Heart left ventricle (tissue), 16 donors: Measurements from ENCODE around the gene NFIC. TPM values are rescaled to one million over a fixed set of nuclear protein-coding genes. Genes with fewer than 3 reads are reported as not detected.
A peak's percentile ranks its signal among the peaks of the same experiment; 100 is the strongest.
"Not testable (repeated sequence)": the region's sequence is repeated elsewhere in the genome, so short reads cannot be mapped to it uniquely, and the experiment has no call there.

ENCODE experiments used
- ATAC-seq, 4 donors: fragments of 200-7000 bp; cut with Tn5 transposase; one replicate each; pipeline ENCODE4 v1.9.1; 2020 to 2022; ENCODE audit warnings: moderate library complexity in 4 of 4, mild to moderate bottlenecking in 3 of 4, moderate number of reproducible peaks in 1 of 4
- DNase-seq, 5 donors: peaks; one replicate each; pipeline ENCODE4 v3.0.0-alpha.2; 2020
- H3K27ac ChIP-seq, 12 donors: fragments of 200-600 bp; sonication (generic) in 4 of 12; one replicate each; pipeline versions ENCODE4 v1.5.0 to v1.8.0; 2016 to 2022; ENCODE audit warnings: mild to moderate bottlenecking in 2 of 12
- H3K27me3 ChIP-seq, 9 donors: fragments of 200-600 bp; sonication (generic) in 2 of 9; one replicate each; pipeline versions ENCODE4 v1.5.1 to v1.8.0; 2016 to 2022; ENCODE audit warnings: mild to moderate bottlenecking in 3 of 9
- H3K36me3 ChIP-seq, 9 donors: fragments of 200-600 bp; sonication (generic) in 2 of 9; one replicate each; pipeline versions ENCODE4 v1.5.0 to v1.8.0; 2018 to 2022; ENCODE audit warnings: mild to moderate bottlenecking in 2 of 9
- H3K4me1 ChIP-seq, 12 donors: fragments of 200-600 bp; sonication (generic) in 4 of 12; one replicate each; pipeline versions ENCODE4 v1.5.0 to v1.8.0; 2016 to 2022; ENCODE audit warnings: mild to moderate bottlenecking in 3 of 12
- H3K4me3 ChIP-seq, 12 donors: fragments of 200-600 bp; sonication (generic) in 4 of 12; one replicate each; pipeline versions ENCODE4 v1.5.0 to v1.8.0; 2017 to 2022; ENCODE audit warnings: mild to moderate bottlenecking in 9 of 12, moderate library complexity in 4 of 12
- H3K9me3 ChIP-seq, 12 donors: fragments of 200-600 bp; sonication (generic) in 4 of 12; one replicate each; pipeline versions ENCODE4 v1.5.0 to v1.8.0; 2016 to 2022; ENCODE audit warnings: mild to moderate bottlenecking in 1 of 12
- POLR2A ChIP-seq, 2 donors: fragments of 450-650 bp; IDR thresholded peaks; one replicate each; pipeline ENCODE4 v1.6.1; 2017; ENCODE audit warnings: antibody characterized with exemption in 2 of 2, mild to moderate bottlenecking in 2 of 2, moderate library complexity in 2 of 2
- WGBS, 4 donors: extraction: QIAGEN DNeasy Blood & Tissue Kit in 2 of 4; methylation state at CpG; one replicate each; pipeline versions ENCODE4 v1.1.5 to v1.1.7; 2013 to 2018; 5-methylcytosine and 5-hydroxymethylcytosine counted together
- intact Hi-C, 10 donors: fragments of 100-400 bp; cut with DNase I; formaldehyde crosslinking; loops; one replicate each; pipeline versions ENCODE4 v1.11.1 to v1.14.2; 2022
- polyA plus RNA-seq, 2 donors: library from polyadenylated mRNA; stranded (reverse); fragments of 200-250 nt; gene quantifications; one replicate each; pipeline ENCODE4 v1.2.3, GENCODE V29; 2013
- total RNA-seq, 9 donors: library from RNA; depleted of rRNA in 2 of 9; stranded (reverse); fragments of >200 nt in 2 of 9; fragmentation: NEBNext Ultra II Directional in 3 of 9; extraction: Animal tissue kit (Norgen Biotek cat#: 25700) in 3 of 9; gene quantifications; one replicate each; pipeline versions ENCODE4 v1.1.0 to v1.2.4, GENCODE V29; 2016 to 2023
- TF ChIP-seq, protein P1 (sequence below), 12 donors: fragments of 200-600 bp; sonication (generic) in 4 of 12; IDR thresholded peaks; one replicate each; pipeline versions ENCODE4 v1.5.0 to v1.8.0; 2018 to 2022; ENCODE audit warnings: antibody characterized with exemption in 12 of 12, mild to moderate bottlenecking in 5 of 12
- donor health status: ischemic (EF 13 %, LVEDD 7.1; RV severe dilation, severe dysfunction).
- donor health status: healthy with polysubstance abuse.
- donor health status: DM: no; HTN: yes; CAD: no.
- donor health status: DM: no; HTN: no; CAD: no.
- donor health status: ischemic (EF 25% LVEDD 6.9; RV normal size, moderate dysfunction).
- donor health status: ischemic (EF 25% LVEDD 5.7; RV mildly dilated, moderate dysfunction).
- donor health status: healthy.
- donor health status: DM: yes; HTN: yes; CAD: no.
- donor health status: ischemic (EF 35%, LVEDD 5.7; RV mildly dilated, moderate dysfunction).
- donor health status: nonischemic (EF 11% LVEDD 7.7; RV severe dilation, severe dysfunction).
- donor health status: DM: yes; HTN: yes; CAD: no.
- donor health status: PGD.
- donor health status: ischemic (EF 29% LVEDD 5.4; RV normal size, mild dysfunction).
- donor health status: nonischemic (EF 23%, LVEDD 6.1; RV moderate dilation, normal function).

Gene NFIC
- total and polyA plus RNA-seq, 11 donors: 107 to 267 (median 159) TPM

DNA sequence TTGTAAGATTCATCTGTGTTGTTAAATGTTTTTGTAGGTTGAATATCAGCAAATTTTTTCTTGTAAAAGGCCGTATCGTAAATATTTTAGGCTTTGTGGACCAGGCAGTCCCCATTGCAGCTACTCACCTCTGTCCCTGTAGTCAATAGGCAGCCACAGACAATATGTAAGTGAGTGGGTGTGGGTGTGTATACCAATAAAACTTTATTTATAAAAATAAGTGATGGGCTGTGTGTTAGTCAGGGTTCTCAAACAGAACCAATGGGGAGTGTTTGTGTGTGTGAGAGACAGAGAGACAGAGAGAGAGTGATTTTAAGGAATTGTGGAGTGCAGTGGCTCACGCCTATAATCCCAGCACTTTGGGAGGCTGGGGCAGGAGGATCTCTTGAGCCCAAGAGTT, 37.6 kb upstream of the NFIC start:
- Histone ChIP-seq H3K36me3 (no peaks in the 10 kb centered on the region), H3K4me3 (no peak overlapping the region), H3K27ac (no peak overlapping the region), H3K27me3 (no peaks in the 10 kb centered on the region), H3K4me1 (no peaks in the 10 kb centered on the region), H3K9me3 (peaks cover 0 to 4% (median 0%) of the 10 kb centered on the region in 12 donors)
- DNase-seq (no peak), ATAC-seq (no peak)
- TF ChIP-seq POLR2A (IDR thresholded peaks at IDR 0.05): no peak
- TF ChIP-seq, protein P1, sequence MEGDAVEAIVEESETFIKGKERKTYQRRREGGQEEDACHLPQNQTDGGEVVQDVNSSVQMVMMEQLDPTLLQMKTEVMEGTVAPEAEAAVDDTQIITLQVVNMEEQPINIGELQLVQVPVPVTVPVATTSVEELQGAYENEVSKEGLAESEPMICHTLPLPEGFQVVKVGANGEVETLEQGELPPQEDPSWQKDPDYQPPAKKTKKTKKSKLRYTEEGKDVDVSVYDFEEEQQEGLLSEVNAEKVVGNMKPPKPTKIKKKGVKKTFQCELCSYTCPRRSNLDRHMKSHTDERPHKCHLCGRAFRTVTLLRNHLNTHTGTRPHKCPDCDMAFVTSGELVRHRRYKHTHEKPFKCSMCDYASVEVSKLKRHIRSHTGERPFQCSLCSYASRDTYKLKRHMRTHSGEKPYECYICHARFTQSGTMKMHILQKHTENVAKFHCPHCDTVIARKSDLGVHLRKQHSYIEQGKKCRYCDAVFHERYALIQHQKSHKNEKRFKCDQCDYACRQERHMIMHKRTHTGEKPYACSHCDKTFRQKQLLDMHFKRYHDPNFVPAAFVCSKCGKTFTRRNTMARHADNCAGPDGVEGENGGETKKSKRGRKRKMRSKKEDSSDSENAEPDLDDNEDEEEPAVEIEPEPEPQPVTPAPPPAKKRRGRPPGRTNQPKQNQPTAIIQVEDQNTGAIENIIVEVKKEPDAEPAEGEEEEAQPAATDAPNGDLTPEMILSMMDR (IDR thresholded peaks at IDR 0.05): no peak
- WGBS, 4 donors: 92 to 96% (median 95%) methylated on average over 3 of the region's 3 CpGs
- intact Hi-C loops: loop anchor here in 5 of 10 donors (2.0 to 5.0 kb wide), 4 partner anchors 99 to 144 kb away; no protein-coding TSS in a partner anchor

DNA sequence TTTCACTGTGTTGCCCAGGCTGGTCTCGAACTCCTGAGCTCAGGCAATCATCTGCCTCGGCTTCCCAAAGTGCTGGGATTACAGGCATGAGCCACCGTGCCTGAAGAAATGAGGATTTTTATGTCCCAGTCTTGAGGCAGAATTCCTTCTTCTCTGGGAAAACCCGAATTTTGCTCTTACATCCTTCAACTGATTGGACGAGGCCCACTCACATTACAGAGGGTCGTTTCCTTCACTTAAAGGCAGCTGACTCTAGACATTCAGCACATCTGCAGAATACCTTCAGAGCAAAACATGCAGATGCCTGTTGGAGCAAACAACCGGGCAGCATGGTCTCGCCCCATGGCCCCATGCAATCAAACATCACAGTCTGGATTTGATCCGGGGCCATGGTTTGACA, 36.3 kb upstream of the NFIC start:
- peaks cover 0 to 4% (median 0%) of the 10 kb centered on the region in 12 donors for H3K9me3 ChIP-seq
- DNase-seq: no peak
- no peaks in the 10 kb centered on the region for H3K36me3 ChIP-seq
- 75 to 79% (median 76%) methylated on average over 9 of the region's 9 CpGs for WGBS, 4 donors
- TF ChIP-seq POLR2A (IDR thresholded peaks at IDR 0.05): no peak
- TF ChIP-seq, protein P1 (IDR thresholded peaks at IDR 0.05): no peak
- ATAC-seq: peak in 1 of 4 donors; percentile 25
- no peak overlapping the region for H3K27ac ChIP-seq
- H3K27me3 ChIP-seq: no peaks in the 10 kb centered on the region
- intact Hi-C loops: no loop called here
- H3K4me3 ChIP-seq: no peak overlapping the region
- peaks cover 0 to 8% (median 3%) of the 10 kb centered on the region in 12 donors for H3K4me1 ChIP-seq

DNA sequence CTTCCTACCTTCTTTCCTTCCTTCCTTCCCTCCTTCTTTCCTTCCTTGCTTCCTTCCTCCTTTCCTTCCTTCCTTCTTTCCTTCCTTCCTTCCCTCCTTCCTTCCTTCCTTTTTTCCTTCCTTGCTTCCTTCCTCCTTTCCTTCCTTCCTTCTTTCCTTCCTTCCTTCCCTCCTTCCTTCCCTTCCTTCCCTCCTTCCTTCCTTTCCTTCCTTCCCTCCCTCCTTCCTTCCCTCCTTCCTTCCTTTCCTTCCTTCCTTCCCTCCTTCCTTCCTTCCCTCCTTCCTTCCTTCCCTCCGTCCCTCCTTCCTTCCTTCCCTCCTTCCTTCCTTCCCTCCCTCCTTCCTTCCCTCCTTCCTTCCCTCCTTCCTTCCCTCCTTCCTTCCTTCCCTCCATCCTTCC, 34.2 kb upstream of the NFIC start:
- H3K9me3 ChIP-seq, H3K27me3 ChIP-seq, intact Hi-C loops, ATAC-seq, H3K27ac ChIP-seq, DNase-seq, H3K36me3 ChIP-seq, H3K4me3 ChIP-seq: not testable (repeated sequence)
- 63 to 84% (median 71%) methylated on average over 1 of the region's 1 CpG; no CpG with 5 or more reads in 1 of the 4 donors for WGBS, 4 donors
- peaks cover 1 to 30% (median 23%) of the 10 kb centered on the region in 12 donors for H3K4me1 ChIP-seq

DNA sequence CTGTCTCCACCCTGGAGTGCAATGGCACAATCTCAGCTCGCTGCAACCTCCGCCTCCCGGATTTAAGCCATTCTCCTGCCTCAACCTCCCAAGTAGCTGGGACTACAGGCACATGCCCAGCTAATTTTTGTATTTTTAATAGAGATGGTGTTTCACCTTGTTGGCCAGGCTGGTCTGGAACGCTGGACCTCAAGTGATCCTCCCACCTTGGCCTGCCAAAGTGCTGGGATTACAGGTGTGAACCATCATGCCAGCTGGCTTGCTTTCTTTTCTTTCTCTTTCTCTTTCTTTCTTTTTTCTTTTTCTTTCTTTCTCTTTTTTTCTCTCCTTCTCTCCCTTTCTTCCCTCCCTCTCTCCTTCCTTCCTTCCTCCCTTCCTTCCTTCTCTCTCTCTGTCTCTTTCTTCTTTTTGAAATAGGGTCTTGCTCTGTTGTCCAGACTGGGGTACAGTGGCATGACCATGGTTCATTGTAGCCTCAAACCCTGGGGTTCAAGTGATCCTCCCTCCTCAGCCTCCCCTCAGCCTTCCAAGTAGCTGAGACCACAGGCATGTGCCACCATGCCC, 33.3 kb upstream of the NFIC start:
- H3K36me3 ChIP-seq: no peaks in the 10 kb centered on the region
- no peaks in the 10 kb centered on the region for H3K27me3 ChIP-seq
- H3K4me3 ChIP-seq: no peak overlapping the region
- WGBS, 4 donors: 58 to 89% (median 76%) methylated on average over 4 of the region's 4 CpGs
- TF ChIP-seq, protein P1 (IDR thresholded peaks at IDR 0.05): no peak
- no peak for TF ChIP-seq POLR2A (IDR thresholded peaks at IDR 0.05)
- ATAC-seq: no peak
- intact Hi-C loops: no loop called here
- peak overlapping the region in 1 of 12 donors; percentile 46 for H3K27ac ChIP-seq
- no peak for DNase-seq
- peaks cover 5 to 36% (median 28%) of the 10 kb centered on the region in 12 donors for H3K4me1 ChIP-seq
- no peaks in the 10 kb centered on the region for H3K9me3 ChIP-seq

DNA sequence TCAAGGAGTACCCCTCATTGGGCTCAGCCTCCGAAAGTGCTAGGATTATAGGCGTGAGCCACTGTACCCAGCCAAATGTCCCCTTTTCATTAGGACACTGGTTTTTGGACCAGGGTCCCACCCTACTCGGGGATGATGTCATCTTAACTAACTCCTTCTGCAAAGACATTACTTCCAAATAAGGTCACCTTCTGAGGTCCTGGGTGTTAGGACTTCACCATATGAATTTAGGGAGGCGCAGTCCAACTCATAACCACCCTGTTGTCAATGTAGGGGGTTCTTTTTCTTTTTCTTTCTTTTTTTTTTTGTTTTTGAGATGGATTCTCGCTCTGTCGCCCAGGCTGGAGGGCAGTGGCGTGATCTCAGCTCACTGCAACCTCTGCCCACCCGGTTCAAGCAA, 32.7 kb upstream of the NFIC start:
- WGBS, 4 donors: 85 to 91% (median 89%) methylated on average over 8 of the region's 8 CpGs
- no peak for DNase-seq
- H3K27ac ChIP-seq: peak overlapping the region in 1 of 12 donors; percentile 92

DNA sequence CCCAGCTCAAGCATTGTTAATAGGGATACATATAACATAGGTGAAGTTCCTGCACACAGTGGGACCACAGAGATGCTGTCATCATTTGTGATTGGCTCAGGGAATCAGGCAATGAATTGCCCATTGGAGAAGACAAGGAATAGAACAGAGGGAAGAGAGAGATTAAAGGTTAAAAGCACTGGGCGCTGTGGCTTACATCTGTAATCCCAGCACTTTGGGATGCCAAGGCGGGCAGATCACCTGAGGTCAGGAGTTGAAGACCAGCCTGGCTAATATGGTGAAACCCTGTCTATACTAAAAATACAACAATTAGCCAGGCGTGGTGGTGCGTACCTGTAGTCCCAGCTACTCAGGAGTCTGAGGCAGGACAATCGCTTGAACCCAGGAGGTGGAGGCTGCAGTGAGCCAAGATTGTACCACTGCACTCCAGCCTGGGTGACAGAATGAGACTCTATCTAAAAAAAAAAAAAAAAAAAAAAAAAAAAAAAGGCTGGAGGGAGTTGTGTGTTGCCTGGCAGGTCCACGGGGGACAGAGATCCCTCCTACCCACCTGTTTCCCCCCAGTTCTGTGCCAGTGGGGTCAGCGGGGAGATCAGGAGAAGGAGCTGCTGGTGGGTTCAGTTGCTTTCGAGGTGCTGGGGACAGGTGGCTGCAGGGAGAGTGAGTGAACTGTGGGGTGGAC, 31.5 kb upstream of the NFIC start:
- not testable (repeated sequence) for H3K36me3 ChIP-seq, DNase-seq, H3K9me3 ChIP-seq, H3K27me3 ChIP-seq, ATAC-seq, H3K4me3 ChIP-seq
- peaks cover 5 to 44% (median 33%) of the 10 kb centered on the region in 12 donors for H3K4me1 ChIP-seq
- peak overlapping the region; percentile 84 to 99 (median 92) for H3K27ac ChIP-seq
- intact Hi-C loops: loop anchor here in 1 of 10 donors (5.0 kb wide), 1 partner anchor 92 kb away; no protein-coding TSS in a partner anchor
- 66 to 81% (median 77%) methylated on average over 8 of the region's 8 CpGs for WGBS, 4 donors

More for the DNA sequence above, 32.7 kb upstream of the NFIC start:
- Histone ChIP-seq H3K36me3 (no peaks in the 10 kb centered on the region), H3K4me1 (peaks cover 5 to 41% (median 31%) of the 10 kb centered on the region in 12 donors), H3K4me3 (no peak overlapping the region), H3K9me3 (no peaks in the 10 kb centered on the region), H3K27me3 (no peaks in the 10 kb centered on the region)
- no peak for ATAC-seq
- intact Hi-C loops: no loop called here
- no peak for TF ChIP-seq POLR2A (IDR thresholded peaks at IDR 0.05)
- TF ChIP-seq, protein P1 (IDR thresholded peaks at IDR 0.05): no peak
